ENCODE data around the gene MEAF6.

Gene MEAF6

GRCh38 chr1:37471345-37472231 lies 43.0 kb downstream of the MEAF6 start:
- no peak for DNase-seq

DNA sequence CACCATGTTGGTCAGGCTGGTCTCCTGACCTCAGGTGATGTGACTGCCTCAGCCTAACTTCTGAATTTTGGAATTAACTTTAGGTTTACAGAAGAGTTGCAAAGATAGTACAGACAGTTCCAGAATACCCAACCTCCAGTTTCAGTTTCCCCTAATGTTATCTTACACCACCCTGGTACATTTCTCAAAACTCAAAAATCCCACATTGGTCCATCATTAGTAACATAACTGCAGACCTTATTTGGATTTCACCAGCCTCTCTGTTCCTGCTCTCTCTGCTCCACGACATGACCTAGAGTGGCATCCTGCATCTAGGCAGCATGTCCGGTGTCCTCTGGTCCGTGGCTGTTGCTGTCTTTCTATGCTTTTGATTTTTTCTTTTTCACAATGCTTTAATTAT lies 45.2 kb downstream of the MEAF6 start:
- no peak for DNase-seq

GRCh38 chr1:37468037-37468436 lies 46.5 kb downstream of the MEAF6 start:
- DNase-seq = no peak

DNA sequence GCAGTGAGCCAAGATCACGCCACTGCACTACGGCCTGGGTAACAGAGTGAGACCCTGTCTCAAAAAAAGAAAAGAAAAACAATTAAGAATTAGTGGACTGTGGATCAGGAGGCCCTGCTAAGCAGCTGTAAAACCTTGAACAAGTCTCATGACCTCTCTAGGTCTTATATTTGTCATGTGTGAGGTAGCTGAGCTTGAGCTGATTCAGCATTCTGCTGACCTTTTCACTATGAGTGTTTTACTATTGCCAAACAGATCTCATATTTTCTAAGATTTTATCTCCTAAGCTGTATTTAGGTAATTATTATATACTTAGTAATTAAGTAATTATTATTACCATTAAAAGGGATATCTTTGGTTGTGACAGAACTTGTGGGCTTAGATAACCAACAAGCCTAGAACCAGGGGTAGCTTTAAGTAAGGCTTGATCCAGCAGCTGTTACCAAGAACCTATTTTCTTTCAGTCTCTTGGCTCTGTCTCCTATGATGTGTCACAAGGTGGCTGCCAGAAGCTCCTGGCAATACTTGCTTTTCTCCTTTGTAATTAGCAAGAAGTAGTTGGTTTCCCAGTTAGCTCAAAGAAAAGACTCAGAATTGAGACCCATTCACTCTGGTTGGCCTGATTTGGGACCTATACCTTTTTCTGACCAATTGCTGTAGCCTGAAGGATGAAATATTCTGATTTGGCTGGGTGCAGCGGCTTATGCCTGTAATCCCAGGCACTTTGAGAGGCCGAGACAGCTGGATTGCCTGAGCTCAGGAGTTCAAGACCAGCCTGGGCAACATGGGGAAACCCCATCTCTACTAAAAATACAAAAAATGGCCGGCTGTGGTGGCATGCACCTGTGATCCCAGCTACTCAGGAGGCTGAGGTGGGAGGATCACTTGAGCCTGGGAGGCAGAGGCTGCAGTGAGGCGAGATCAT lies 48.7 kb downstream of the MEAF6 start:
- no peak for DNase-seq

DNA sequence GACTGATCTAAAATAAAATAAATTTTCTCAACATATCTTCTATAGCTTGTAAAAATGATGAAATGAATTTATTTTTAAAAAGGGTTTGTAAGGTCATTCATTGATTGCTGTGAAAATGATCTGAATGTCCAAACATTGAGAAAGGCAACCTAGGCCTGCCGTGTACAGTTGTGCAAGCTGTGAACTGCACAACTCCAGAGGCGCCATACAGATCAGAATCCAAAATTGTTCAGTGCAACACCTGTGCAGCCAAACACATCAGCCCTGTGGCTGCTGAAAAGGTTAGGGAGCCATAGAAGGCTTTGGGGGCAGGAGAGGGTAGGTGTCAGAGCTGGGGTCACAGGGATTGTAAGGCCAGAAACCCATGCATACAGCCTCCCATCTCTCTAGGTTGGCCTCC lies 50.1 kb downstream of the MEAF6 start:
- DNase-seq = no peak

DNA sequence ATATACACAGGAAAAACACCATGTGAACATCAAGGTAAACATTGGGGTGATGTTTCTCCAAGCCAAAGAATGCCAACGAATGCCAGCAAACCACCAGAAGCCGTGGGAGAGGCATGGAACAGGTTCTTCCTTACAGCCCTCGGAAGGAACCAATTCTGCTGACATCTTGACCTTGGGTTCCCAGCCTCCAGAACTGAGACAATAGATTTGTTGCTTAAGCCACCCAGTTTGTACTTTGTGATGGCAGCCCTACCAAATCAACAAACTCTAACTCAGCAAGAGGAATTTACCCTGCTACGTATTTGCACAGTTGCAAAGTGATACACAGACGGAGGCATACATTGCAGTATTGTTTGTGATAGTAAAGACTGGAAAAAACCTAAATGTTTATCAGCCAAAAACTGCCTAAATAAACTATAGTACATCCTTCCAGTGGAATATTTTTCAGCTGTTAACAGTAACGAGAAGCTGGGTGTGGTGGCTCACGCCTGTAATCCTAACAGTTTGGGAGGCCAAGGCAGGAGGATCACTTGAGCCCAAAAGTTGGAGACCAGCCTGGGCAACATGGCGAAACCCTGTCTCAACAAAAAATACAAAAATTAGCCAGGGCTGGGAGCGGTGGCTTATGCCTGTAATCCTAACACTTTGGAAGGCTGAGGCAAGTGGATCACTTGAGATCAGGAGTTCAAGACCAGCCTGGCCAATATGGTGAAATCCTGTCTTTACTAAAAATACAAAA lies 52.7 kb downstream of the MEAF6 start:
- no peak for DNase-seq

DNA sequence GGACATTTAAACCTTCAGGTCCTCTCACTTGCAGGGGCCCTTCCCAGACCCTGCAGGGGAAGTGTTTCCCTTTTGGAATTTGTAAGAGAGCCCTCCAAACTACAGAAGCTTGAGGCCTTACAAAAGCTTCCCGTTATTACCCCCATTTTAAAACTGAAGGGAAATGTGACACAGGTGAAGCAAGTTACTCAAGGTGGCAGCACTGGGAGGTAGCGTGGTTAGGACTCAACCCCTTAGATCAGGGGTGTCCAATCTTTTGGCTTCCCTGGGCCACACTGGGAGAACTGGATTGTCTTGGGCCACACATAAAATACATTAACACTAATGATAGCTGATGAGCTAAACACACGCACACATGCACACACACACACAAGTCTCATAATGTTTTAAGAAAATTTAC lies 56.0 kb downstream of the MEAF6 start:
- DNase-seq = no peak

GRCh38 chr1:37456614-37457013 lies 58.0 kb downstream of the MEAF6 start:
- DNase-seq = no peak

- no peak for DNase-seq
Observed at GRCh38 chr1:37455516-37455915, 59.0 kb downstream of the MEAF6 start.

- DNase-seq = no peak
Observed at GRCh38 chr1:37453647-37454046, 60.9 kb downstream of the MEAF6 start.

GRCh38 chr1:37452416-37452815 lies 62.1 kb downstream of the MEAF6 start:
- no peak for DNase-seq

GRCh38 chr1:37449936-37450335 lies 64.6 kb downstream of the MEAF6 start:
- DNase-seq = no peak

- DNase-seq = no peak
Observed at GRCh38 chr1:37448691-37449417, 65.7 kb downstream of the MEAF6 start.

- no peak for DNase-seq
Observed at GRCh38 chr1:37448185-37448584, 66.4 kb downstream of the MEAF6 start.

GRCh38 chr1:37446874-37447273 lies 67.7 kb downstream of the MEAF6 start:
- DNase-seq = no peak

DNA sequence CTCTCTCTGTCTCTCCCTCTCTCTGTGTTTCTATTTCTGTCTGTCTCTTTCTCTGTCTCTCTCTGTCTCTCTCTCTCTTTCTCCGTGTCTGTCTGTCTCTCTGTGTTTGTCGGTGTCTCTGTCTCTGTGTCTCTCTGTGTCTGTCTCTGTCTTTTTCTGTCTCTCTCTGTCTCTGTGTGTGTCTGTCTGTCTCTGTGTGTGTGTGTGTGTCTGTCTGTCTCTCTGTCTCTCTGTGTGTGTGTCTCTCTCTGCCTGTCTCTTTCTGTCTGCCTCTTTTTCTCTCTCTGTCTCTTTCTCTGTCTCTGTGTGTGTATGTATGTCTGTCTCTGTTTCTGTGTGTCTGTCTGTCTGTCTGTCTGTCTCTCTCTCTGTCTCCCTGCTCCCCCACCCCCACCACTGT lies 71.9 kb downstream of the MEAF6 start:
- DNase-seq = no peak

Data from KG1 (cell line).